Peyer's patch (tissue), 4 donors: ENCODE measurements around the gene MACROD2.

Experiments
- POLR2A ChIP-seq, 2 donors: fragments of 450-650 bp; IDR thresholded peaks; one replicate each; pipeline ENCODE4 v1.5.1; 2017; ENCODE audit warnings: antibody characterized with exemption in 2 of 2, mild to moderate bottlenecking in 2 of 2, moderate library complexity in 2 of 2
- TF ChIP-seq, protein P1 (sequence below), 6 experiments: fragments of 450-650 bp in 4 of 6; fragments of 200-600 bp in 2 of 6; sonication (generic) in 1 of 6; IDR thresholded peaks; one replicate each; pipeline ENCODE4 v1.5.1; 2017 to 2019; ENCODE audit warnings: antibody characterized with exemption in 6 of 6, mild to moderate bottlenecking in 3 of 6, moderate library complexity in 1 of 6

DNA sequence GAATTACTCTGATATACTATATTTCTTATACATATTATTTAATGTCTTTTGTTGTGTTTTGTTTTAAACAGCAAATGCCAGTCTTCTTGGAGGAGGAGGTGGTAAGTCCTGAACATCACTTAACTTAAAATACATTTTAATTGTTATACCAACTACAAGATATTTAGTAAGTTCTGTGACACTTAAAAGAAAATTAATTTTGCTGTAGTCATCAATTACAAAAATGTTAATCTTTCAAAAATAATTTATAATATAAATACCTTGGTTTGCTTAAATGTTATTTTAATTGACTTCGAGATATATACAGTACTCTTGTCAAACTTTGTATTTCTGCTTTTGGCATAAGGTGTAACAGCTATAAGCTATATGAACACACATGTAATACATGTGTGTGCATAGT, 498.1 kb downstream of the MACROD2 start:
- TF ChIP-seq, protein P1, sequence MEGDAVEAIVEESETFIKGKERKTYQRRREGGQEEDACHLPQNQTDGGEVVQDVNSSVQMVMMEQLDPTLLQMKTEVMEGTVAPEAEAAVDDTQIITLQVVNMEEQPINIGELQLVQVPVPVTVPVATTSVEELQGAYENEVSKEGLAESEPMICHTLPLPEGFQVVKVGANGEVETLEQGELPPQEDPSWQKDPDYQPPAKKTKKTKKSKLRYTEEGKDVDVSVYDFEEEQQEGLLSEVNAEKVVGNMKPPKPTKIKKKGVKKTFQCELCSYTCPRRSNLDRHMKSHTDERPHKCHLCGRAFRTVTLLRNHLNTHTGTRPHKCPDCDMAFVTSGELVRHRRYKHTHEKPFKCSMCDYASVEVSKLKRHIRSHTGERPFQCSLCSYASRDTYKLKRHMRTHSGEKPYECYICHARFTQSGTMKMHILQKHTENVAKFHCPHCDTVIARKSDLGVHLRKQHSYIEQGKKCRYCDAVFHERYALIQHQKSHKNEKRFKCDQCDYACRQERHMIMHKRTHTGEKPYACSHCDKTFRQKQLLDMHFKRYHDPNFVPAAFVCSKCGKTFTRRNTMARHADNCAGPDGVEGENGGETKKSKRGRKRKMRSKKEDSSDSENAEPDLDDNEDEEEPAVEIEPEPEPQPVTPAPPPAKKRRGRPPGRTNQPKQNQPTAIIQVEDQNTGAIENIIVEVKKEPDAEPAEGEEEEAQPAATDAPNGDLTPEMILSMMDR (IDR thresholded peaks at IDR 0.05) = no peak
- no peak for TF ChIP-seq POLR2A (IDR thresholded peaks at IDR 0.05)
